Measurements from ENCODE around the gene SLC44A5.
A peak's percentile ranks its signal among the peaks of the same experiment; 100 is the strongest.
"Not testable (repeated sequence)": the region's sequence is repeated elsewhere in the genome, so short reads cannot be mapped to it uniquely, and the experiment has no call there.

Gene SLC44A5

DNA sequence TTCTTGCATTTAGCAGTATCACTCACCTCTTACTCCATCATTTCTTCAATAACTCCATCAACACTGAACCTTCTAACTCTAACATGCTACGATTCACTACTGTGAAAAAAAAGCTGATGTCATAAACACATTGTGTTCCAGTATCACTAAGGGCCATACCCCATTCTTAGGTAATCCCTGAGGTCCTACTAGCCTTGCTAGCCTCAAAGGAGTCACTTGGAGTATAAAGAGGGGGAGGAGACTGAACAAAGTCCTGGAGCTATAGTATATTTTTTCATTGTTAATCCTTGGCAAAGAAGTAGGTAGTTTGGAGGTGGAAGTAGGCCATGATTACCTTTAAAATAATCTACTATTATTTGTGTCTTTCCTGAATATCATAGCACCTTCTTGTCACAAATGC, at the start of gene SLC44A5:
TSS of gene SLC44A5 (minus strand) at position 101 of the 400 bp plus-strand sequence. CDS start 69,667 bp downstream, outside the sequence.
- DNase-seq = no peak

DNA sequence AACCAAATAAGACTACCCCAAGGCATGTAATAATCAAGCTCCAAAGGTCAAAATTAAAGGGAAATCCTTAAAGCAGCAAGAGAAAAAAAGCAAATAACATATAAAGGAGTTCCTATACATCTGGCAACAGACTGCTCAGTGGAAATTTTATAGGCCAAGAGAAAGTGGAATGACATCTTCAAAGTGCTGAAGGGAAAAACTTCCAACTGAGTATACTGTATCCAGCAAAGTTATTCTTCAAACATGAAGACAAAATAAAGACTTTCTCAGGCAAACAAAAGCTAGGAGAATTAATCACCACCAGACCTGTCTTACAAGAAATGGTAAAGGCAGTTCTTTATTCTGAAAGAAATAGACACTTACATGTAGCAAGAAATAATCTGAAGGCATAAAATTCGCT, 45.0 kb upstream of the SLC44A5 start:
- DNase-seq = peak; percentile 5

DNA sequence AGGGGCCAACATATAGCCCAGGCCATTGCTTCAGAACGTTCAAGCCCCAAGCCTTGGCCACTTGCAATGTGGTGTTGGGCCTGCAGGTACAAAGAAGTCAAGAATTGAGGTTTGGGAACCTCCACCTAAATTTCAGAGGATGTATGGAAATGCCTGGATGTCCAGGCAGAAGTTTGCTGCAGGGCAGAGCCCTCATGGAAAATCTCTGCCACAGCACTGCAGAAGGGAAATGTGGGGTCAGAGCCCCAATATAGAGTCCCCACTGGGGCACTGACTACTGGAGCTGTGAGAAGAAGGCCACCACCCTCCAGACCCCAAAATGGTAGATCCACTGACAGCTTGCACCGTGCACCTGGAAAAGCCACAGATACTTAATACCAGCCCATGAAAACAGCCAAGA, 36.3 kb upstream of the SLC44A5 start:
- not testable (repeated sequence) for DNase-seq

DNA sequence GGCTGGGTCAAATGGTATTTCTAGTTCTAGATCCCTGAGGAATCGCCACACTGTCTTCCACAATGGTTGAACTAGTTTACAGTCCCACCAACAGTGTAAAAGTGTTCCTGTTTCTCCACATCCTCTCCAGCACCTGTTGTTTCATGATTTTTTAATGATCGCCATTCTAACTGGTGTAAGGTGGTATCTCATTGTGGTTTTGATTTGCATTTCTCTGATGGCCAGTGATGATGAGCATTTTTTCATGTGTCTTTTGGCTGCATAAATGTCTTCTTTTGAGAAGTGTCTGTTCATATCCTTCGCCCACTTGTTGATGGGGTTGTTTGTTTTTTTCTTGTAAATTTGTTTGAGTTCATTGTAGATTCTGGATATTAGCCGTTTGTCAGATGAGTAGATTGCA, 34.2 kb upstream of the SLC44A5 start:
- not testable (repeated sequence) for DNase-seq

DNA sequence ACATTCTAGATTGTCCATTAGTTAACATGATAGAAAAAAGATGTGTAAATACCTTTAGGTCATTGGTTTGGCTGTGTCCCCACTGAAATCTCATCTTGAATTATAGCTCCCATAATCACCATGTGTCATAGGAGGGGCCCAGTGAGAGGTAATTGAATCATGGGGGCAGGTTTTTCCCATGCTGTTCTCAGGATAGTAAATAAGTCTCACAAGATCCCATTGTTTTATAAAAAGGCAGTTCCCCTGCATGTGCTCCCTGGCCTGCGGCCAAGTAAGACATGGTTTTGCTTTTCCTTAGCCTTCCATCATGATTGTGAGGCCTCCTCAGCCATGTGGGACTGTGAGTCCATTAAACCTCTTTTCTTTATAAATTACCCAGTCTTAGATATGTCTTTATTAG, 32.5 kb upstream of the SLC44A5 start:
- DNase-seq = peak; percentile 46

DNA sequence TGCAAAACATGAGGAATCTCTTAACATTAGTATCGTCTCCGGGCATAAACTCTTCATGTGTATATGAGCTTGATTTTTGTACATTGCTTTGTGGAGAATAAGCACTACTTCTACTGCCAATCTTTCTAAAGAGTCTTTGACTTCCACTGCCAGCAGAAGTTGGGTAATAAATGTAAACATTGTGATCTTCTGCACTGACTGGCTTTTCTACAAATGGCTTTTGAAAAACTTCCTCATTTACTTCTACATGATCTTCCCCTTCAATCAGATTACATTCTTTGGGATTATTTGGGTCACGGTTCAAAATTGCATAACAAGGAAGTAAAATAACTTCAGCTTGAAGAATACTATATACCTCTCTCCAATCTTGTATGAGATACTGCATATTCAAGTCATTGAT, 30.4 kb upstream of the SLC44A5 start:
- peak; percentile 76 for DNase-seq

DNA sequence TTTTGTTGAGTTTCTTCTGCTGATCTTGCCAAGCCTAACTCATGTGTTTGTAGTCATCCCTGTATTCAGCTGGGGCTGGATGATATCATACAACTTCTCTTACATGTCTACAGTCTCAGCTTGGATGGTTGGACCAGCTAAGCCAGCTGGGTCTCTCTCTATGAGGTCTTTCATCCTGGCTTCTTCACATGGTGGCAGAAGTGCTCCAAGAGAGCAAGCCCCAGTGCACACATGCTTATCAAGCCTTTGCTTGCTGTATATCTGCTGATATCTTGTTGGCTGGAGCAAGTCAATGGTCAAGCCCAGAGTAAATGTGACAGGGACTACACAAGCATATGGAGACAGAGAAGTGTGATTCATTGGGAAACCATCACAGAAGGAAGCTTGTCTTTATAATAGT, 29.2 kb upstream of the SLC44A5 start:
- peak; percentile 68 for DNase-seq

DNA sequence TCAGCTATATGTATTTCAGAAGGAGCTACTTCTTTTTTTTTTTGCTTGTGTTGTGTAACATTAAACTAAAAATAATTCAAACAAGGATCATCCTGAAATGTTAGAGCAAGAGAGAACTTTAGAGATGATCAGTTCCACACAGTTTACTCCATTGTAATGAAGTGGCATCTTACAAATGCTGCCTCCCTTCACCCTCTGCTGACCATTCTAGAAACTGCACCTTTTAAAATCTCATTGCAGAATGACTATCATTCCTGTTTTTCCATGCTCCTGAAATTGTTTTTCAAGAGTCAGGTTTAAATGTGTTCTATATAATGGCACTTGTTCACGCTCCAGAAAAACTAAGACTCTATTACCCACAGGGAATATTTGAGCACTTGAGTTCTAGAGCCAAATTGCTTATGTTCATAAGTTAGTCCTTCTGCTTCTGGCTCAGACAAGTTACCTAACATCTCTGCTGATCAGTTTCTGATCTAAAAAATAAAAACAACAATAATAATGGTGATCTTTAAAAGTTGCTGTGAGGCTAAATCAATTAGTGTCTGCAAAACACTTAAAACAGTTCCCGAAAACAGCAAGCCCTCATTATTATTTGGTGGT, 21.5 kb upstream of the SLC44A5 start:
- peak; percentile 57 for DNase-seq

DNA sequence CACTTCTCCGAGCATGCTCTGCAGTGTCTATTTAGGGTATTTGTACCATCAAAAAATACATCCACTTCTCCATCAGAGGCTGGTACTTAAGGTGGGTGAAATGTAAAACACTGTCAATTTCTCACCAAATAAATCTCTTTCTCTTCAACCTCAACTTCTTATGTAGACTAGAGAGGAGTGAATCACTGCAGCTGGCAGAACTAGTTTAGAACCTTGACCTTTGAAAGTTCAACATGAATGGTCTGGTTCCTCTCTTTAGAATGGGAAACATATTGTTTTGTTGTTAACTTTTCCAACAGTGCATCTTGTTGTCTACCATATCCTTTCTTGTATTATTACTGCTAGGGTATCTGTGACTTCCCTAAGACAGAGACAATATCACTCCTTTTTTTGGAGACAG, 20.1 kb upstream of the SLC44A5 start:
- no peak for DNase-seq

DNA sequence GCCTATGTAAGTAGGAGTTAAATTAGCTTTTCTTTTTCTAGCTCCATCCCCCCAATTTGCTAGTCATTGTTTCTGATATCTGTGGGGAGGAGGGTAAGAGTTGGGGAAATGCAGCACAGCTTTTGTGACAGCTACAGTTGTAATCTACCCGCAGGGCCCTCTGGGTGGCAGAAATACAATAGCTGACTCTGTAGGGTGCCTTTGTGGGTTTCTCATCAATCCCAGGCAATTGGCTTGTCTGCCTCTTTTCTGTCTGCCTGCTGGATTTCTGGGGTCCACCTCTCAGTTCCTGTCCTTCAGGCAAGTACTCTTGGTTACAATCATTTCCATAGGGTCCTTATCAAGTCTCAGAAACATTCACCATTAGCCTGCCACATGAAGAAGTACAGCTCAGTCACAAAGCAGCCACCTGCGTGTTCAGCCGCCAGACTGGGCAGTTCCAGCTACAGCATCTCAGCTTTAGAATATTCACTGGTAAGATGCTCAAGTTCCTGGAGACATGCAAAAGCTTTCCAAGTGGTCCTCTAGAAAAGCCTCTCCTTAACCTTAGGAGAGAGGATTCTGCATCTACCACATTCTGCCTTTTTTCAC, 19.2 kb upstream of the SLC44A5 start:
- peak; percentile 8 for DNase-seq

DNA sequence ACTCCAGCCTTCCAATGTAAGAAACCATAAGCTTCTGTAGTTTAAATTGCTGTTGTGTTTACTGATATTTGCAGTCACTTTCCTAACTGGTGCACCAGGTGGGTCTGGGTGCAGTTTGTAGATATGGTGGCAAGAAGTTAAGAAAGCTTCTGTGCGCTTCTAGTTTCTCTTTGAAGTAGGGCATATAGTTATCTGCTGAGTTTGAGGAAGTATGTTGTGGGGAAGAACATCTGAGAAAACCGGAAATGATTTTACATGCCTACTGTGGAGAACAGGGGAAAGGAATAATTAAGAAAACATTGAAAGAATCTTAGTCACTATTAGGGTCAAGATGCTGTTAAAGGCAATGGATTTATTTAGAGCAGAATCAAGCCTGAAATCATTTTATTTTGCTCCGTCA, 14.9 kb upstream of the SLC44A5 start:
- DNase-seq = peak; percentile 71

DNA sequence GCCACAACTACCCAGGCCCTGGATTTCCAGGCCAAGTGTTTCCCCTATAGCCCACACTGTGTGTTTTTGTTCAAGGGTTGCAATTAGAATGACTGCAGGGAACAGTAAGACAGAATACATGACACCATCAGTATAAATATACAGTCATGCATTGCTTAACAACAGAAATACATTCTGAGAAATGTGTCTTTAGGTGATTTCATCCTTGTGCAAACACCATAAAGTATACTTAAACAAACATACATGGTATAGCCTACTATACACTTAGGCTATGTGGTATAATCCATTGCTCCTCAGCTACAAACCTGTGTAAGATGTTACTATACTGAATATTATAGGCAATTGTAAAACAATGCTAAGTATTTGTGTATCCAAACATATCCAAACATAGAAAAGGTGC, 7.5 kb upstream of the SLC44A5 start:
- DNase-seq = no peak

DNA sequence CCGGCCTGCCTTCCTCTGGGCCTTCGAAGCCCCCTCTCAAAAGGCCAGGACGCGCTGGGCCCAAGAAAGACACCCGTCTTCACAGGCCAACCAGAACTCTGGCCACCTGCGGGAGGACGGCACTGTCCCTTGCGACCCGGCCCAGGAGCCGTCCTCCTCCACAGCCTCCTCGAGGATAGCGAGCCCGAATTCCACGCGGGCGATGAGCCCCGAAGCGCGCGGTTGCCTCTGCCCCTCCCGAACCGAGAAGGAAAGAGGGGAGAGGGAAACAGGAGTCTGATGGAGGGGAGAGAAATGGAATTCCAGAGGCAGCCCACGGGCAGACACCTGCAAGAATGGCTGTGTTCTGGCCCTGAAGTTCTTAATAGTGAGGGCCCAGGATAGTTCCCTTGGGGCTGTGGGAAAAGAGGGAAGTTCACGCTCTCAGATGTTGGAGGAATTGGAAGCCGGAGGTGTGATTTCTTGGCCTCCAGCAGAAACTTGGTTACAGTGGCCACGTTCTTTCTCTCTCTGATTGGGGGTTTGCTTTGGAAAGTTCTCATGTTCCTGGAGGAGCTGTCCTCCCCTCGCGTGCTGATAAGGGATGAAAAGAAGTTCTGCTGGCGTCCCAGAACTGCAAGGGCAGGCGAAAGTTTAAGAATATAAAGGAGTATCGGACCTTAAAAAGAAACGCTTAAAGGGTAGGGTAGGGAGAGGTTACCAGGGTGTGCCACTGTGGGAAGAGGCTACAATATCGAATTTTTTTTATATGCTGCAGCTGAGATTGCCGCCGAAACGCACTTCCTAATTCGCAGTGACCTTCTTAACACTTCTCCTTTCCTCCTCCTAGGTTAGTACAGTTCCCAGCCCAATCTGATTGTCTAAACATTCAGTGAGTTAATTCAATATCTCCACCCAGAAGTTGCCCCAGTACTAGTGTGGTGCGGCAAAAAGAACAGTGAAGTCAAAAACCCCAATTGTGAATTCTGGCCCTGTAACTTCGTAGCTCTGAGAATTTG, 5.8 kb upstream of the SLC44A5 start:
- no peak for DNase-seq

DNA sequence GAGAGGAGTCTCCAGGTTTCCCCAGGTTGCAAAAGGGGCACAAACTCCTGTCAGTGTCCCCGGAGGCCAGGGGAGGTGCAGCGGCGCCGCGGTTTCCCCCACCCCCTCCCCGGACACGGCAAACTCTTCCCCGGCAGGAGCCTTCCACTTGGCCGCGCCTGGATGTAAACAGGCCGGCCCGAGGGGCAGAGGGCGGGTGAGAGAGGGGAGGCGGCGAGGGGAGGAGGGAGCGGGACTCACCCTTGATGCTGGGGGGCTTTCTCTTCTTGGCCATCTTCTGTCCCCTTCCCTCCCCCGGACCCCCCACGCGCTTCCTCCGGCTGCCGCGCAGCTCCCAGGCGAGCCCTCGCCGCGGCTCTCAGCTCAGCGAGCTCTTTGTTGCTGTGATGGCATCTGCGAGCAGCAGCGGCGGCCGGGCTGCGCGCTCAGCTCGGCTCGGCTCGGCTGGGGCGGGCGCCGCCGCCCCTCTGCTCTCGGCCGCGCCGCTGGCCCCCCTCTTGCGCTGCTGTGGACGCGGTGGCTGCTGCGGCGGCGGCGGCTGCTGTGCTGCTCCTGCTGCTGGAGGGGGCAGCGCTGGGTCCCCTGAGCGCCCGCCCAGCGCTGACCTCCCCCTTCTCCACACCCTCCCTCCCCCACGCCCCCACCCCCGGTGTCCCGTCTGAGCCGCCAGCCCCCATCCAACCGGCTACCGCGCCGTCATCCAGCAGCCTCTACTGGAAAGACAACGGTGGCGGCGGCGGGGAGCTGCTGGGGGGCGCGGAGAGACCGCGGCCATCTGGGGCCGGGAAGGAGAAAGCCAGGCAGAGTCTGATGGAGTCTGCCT, 4.9 kb upstream of the SLC44A5 start:
- no peak for DNase-seq

DNA sequence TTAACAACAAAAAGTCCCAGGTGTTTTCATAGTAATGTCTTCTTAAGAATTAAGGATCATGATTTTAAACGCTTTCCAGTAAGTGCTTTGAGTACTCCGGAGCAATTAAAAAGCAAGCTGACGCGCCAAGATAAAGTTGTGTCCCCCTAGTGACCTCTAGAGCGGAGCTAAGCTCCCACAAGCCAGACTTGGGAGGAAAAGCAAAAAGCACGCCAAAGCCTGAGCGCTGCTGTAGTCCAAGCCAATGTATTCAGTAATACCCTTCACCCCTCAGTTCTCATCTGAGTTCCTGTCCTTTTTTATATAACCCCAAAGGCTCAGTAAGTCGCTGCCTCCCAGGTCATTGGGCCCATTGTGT, 3.5 kb upstream of the SLC44A5 start:
- no peak for DNase-seq

DNA sequence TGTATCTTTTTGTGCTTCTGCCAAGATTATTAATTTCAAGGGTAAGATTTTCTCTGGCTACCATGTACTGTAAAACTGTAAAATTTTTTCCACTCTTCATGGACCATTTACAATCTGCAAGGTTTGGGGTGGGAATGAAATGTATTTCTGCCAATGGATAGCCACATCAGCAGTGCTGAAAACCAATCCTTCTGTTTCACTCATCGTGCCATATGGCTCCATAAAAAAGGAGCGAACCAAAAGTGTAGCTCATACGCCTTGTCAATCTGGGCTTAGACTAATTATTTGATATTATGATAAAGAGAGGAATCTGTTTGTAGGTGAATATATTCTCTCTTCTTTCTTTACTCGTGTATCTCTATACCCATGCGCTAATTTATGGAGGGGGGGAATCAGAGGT, 3.0 kb upstream of the SLC44A5 start:
- DNase-seq = no peak

DNA sequence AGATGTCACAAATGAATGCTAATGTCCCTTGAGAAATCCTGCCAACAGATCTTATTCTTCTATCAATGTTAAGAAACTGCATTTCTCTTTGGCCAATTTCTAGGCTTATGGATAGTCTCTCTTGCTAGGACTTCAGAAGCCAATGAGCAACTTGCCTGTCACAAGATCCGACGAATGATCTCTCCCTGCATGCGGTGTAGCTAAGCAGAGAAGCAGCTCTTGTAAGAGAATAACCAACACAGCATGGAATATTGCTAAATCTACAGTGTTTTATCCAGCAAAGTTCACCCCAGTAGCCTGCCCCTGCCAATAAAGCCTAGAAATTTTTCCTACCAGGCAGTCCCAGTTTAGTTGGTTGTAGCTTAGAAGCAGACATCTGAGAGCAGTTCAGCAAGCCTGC, 2.1 kb upstream of the SLC44A5 start:
- DNase-seq = no peak

DNA sequence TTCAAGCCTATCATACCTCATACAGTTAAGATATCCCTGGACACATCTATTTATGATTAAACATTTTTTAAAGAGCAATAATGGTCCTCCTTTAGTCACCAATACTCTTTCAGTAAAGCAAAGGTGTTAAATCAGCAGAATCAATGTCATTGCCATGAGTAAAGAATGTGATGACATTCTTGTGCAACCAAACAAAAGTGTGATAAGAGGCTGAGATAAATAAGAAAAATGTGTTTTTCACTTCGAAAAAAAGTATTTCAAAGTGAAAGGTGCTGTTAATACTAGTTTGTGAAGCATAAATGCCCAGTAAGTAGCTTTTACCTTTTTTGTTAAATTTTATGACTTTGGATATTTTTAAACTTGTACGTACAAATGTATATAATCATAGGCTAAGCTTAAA, 8.4 kb downstream of the SLC44A5 start:
- DNase-seq = no peak

DNA sequence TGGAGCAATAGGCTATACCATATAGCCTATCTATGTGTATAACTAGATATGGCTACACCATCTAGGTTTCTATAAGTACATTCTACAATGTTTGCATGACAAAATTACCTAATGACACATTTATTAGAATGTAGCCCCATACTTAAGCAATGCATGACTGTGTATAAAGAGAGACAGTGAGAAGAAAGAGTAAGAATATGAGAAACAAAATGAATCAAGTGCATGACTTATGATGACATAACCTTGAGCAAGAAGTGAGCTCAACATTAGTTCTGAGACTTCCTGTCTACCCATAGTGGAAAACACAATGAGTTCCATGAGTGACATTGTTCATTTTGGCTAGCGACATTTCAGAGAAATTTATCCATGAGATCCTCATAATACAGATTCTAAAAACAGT, 10.1 kb downstream of the SLC44A5 start:
- DNase-seq = no peak

DNA sequence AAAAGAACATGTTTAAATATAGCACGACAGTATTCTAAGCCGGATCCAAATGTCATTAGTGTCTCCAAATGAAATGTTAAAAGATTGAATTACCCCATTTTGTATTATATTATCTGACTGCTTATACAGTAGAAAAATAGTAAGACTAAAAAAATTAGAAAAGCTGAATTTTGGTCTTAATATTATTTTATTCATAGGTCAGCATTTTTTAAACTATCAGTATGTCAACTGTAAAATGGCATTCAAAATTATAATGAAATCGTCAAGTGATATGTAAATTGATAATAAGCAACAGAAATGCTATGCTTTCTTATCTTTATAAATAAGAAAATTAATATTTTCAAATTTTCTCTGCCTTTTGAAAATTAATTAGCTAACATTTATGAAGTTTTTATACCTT, 16.6 kb downstream of the SLC44A5 start:
- no peak for DNase-seq

DNA sequence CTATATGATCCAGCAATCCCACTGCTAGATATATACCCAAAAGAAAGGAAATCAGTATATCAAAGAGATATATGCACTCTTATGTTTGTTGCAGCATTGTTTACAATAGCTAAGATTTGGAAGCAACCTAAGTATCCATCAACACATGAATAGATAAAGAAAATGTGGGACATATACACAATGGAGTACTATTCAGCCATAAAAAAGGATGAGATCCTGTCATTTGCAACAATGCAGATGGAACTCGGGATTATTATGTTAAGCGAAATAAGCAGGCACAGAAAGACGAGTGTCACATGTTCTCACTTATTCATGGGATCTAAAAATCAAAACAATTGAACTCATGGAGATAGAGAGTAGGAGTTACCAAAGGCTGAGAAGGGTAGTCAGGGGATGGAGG, 17.5 kb downstream of the SLC44A5 start:
- not testable (repeated sequence) for DNase-seq

DNA sequence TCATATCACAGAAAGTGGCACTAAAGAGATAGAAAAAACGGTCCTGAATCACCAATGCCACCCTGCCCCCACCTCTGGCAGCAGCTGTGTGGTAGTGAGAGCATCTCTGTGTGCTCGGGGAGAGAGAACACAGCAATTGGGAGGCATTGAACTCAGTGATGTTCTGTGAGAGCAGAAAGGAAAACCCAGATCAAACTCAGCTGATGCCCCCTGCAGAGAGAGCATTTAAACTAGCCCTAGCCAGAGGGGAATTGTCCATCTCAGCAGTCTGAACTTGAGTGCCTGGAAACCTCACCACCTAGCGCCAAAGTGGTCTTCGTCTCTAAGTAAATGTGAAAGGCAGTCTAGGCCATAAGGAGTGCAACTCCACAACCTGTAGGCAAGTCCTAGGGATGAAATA, 21.3 kb downstream of the SLC44A5 start:
- no peak for DNase-seq
